ENCODE data around the gene SIX5. TPM values are rescaled to one million over a fixed set of nuclear protein-coding genes. Genes with fewer than 3 reads are reported as not detected.

SIX5 gene
- total and polyA plus RNA-seq, 4 donors: 2.7 to 9.9 (median 4.4) TPM

DNA sequence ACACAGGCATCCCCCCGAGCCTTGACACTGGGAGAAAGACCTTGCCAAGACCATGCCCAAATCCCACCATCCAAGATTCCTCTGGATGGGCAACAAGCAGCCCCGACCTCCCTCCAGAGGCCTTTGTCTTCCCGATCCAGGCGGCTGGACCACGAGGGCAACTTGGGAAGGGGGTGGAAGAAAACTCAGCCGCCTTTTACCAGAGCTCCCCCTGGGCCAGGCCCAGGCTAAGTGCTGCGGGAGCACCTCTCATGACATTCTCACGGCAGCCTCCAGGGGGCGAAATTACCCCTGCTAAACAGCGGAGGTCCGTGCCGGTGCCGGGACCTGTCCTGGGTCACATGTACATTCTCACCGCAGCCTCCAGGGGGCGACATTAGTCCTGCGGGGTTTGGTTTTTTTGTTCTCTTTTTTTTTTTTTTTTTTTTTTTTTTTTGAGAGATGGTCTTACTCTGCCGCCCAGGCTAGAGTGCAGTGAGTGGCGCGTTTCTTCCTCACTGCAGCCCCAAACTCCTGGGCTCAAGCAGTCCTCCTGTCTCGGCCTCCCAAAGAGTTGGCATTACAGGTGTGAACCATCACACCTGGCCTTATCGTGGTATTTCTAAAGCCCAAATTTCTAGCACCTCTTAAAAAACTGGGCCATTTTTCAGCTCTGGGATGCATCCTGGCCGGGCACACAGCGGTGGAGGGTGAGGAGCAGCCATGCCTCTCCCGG lies 48.1 kb upstream of the SIX5 start:
- TF ChIP-seq NR2F2 (IDR thresholded peaks at IDR 0.05): peak; percentile 59
- TF ChIP-seq RXRA (IDR thresholded peaks at IDR 0.05): peak in 1 of 2 donors; percentile 50
- TF ChIP-seq RAD21 (IDR thresholded peaks at IDR 0.05): peak; percentile 88 to 90
- TF ChIP-seq FOXA1 (IDR thresholded peaks at IDR 0.05): no peak
- TF ChIP-seq, protein P1, sequence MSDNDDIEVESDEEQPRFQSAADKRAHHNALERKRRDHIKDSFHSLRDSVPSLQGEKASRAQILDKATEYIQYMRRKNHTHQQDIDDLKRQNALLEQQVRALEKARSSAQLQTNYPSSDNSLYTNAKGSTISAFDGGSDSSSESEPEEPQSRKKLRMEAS (IDR thresholded peaks at IDR 0.05): no peak
- TF ChIP-seq, protein P2, sequence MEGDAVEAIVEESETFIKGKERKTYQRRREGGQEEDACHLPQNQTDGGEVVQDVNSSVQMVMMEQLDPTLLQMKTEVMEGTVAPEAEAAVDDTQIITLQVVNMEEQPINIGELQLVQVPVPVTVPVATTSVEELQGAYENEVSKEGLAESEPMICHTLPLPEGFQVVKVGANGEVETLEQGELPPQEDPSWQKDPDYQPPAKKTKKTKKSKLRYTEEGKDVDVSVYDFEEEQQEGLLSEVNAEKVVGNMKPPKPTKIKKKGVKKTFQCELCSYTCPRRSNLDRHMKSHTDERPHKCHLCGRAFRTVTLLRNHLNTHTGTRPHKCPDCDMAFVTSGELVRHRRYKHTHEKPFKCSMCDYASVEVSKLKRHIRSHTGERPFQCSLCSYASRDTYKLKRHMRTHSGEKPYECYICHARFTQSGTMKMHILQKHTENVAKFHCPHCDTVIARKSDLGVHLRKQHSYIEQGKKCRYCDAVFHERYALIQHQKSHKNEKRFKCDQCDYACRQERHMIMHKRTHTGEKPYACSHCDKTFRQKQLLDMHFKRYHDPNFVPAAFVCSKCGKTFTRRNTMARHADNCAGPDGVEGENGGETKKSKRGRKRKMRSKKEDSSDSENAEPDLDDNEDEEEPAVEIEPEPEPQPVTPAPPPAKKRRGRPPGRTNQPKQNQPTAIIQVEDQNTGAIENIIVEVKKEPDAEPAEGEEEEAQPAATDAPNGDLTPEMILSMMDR (IDR thresholded peaks at IDR 0.05; ENCODE audit: low read depth, low read length, missing input control): peak; percentile 98
- TF ChIP-seq HNF4A (conservative IDR thresholded peaks at IDR 0.05): no peak
- TF ChIP-seq, protein P3, sequence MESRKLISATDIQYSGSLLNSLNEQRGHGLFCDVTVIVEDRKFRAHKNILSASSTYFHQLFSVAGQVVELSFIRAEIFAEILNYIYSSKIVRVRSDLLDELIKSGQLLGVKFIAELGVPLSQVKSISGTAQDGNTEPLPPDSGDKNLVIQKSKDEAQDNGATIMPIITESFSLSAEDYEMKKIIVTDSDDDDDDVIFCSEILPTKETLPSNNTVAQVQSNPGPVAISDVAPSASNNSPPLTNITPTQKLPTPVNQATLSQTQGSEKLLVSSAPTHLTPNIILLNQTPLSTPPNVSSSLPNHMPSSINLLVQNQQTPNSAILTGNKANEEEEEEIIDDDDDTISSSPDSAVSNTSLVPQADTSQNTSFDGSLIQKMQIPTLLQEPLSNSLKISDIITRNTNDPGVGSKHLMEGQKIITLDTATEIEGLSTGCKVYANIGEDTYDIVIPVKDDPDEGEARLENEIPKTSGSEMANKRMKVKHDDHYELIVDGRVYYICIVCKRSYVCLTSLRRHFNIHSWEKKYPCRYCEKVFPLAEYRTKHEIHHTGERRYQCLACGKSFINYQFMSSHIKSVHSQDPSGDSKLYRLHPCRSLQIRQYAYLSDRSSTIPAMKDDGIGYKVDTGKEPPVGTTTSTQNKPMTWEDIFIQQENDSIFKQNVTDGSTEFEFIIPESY (IDR thresholded peaks at IDR 0.05): no peak
- H3K4me3 ChIP-seq (ENCODE audit: low read depth in 1 of 3, low read length in 3 of 3): no peak overlapping the region
- H3K27me3 ChIP-seq (ENCODE audit: control insufficient read depth in 4 of 4, insufficient read depth in 4 of 4, low read length in 3 of 4): no peaks in the 10 kb centered on the region
- DNase-seq (ENCODE audit: low spot score): peak; percentile 97
- WGBS: 22% methylated on average over 24 of the region's 24 CpGs
- H3K27ac ChIP-seq (ENCODE audit: low read depth in 1 of 2, low read length in 2 of 2): no peak overlapping the region
- H3K9me3 ChIP-seq (ENCODE audit: control insufficient read depth in 4 of 4, low read length in 3 of 4): no peaks in the 10 kb centered on the region
- no peak overlapping the region for H3K9ac ChIP-seq (ENCODE audit: low read depth in 1 of 2, low read length in 2 of 2)
- peaks cover 3 to 28% (median 8%) of the 10 kb centered on the region in 4 donors for H3K36me3 ChIP-seq (ENCODE audit: control insufficient read depth in 4 of 4, insufficient read depth in 3 of 4, low read depth in 1 of 4, low read length in 3 of 4)
- H3K4me1 ChIP-seq (ENCODE audit: control insufficient read depth in 4 of 4, insufficient read depth in 4 of 4, low read length in 3 of 4): peaks cover 0 to 7% (median 0%) of the 10 kb centered on the region in 4 donors

DNA sequence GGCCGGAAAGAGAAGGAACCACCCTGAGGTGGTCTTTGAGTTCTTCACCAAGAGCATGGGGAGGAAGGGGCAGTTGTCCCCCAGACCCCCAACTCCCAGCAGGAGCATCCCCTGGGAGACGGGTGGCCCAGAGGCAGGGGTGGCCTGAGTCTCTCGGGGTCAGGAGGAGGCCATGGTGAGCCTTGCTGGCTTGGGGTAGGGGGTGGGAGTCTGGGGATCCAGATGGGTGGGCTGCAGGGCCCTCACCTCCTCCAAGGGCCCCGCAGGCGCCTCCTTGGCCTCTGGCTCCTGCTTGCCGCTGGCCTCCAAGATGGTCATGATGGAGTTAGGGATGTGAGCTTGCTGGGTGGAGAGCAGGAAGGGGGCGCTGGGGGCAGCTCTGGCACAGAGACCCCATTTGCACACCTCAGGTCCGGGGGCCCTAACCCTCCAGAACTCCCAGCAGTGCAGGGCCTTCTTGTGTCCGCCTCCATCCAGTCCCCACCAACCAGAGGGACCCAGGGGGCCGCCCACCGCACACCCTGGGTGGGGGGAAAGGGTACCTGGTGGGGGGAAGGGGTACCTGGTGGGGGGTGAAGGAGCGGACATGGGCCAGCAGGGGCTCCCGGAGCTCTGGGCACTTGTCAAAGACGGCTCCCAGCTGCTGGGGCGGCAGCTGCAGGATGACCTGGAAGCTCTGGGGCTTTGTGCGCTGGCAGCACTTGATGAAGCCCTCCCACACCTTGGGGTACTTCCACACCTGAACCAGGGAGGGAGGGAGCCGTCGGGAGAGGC lies 47.4 kb upstream of the SIX5 start:
- 80% methylated on average over 18 of the region's 18 CpGs for WGBS
- Histone ChIP-seq H3K4me3 (ENCODE audit: low read depth in 1 of 3, low read length in 3 of 3) (no peak overlapping the region), H3K27ac (ENCODE audit: low read depth in 1 of 2, low read length in 2 of 2) (no peak overlapping the region), H3K27me3 (ENCODE audit: control insufficient read depth in 4 of 4, insufficient read depth in 4 of 4, low read length in 3 of 4) (no peaks in the 10 kb centered on the region), H3K4me1 (ENCODE audit: control insufficient read depth in 4 of 4, insufficient read depth in 4 of 4, low read length in 3 of 4) (peaks cover 0 to 7% (median 0%) of the 10 kb centered on the region in 4 donors), H3K36me3 (ENCODE audit: control insufficient read depth in 4 of 4, insufficient read depth in 3 of 4, low read depth in 1 of 4, low read length in 3 of 4) (peaks cover 3 to 23% (median 7%) of the 10 kb centered on the region in 4 donors), H3K9ac (ENCODE audit: low read depth in 1 of 2, low read length in 2 of 2) (no peak overlapping the region), H3K9me3 (ENCODE audit: control insufficient read depth in 4 of 4, low read length in 3 of 4) (no peaks in the 10 kb centered on the region)
- TF ChIP-seq NR2F2 (IDR thresholded peaks at IDR 0.05) (no peak), TAF1 (conservative IDR thresholded peaks at IDR 0.05) (no peak), SP1 (IDR thresholded peaks at IDR 0.05) (no peak), JUND (IDR thresholded peaks at IDR 0.05) (no peak), FOXA2 (IDR thresholded peaks at IDR 0.05) (no peak), HNF4A (conservative IDR thresholded peaks at IDR 0.05) (no peak), RAD21 (IDR thresholded peaks at IDR 0.05) (no peak), RXRA (IDR thresholded peaks at IDR 0.05) (no peak), EGR1 (IDR thresholded peaks at IDR 0.05; ENCODE audit: low read depth in 2 of 2) (no peak), YY1 (IDR thresholded peaks at IDR 0.05) (no peak)
- TF ChIP-seq, protein P1 (IDR thresholded peaks at IDR 0.05): no peak
- TF ChIP-seq, protein P4, sequence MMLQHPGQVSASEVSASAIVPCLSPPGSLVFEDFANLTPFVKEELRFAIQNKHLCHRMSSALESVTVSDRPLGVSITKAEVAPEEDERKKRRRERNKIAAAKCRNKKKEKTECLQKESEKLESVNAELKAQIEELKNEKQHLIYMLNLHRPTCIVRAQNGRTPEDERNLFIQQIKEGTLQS (IDR thresholded peaks at IDR 0.05): no peak
- no peak for DNase-seq (ENCODE audit: low spot score)

All from liver (tissue), 9 donors.